ENCODE measurements around the gene HS1BP3.

DNA sequence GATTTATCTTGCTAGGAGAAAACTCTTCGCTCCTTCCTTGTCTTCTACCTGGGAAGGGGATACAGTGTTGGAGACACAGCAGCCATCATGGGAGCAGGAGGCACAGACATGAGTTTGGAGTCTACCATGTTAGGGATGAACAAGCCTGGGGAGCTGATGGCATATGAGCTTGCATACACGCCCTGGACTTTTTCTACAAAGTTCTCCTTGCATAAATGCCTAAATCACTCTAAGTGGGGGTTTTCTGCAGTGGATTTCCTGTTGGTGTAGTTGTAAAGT, 3.6 kb upstream of the HS1BP3 start:
- TF ChIP-seq, protein P1, sequence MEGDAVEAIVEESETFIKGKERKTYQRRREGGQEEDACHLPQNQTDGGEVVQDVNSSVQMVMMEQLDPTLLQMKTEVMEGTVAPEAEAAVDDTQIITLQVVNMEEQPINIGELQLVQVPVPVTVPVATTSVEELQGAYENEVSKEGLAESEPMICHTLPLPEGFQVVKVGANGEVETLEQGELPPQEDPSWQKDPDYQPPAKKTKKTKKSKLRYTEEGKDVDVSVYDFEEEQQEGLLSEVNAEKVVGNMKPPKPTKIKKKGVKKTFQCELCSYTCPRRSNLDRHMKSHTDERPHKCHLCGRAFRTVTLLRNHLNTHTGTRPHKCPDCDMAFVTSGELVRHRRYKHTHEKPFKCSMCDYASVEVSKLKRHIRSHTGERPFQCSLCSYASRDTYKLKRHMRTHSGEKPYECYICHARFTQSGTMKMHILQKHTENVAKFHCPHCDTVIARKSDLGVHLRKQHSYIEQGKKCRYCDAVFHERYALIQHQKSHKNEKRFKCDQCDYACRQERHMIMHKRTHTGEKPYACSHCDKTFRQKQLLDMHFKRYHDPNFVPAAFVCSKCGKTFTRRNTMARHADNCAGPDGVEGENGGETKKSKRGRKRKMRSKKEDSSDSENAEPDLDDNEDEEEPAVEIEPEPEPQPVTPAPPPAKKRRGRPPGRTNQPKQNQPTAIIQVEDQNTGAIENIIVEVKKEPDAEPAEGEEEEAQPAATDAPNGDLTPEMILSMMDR (IDR thresholded peaks at IDR 0.05; ENCODE audit: borderline replicate concordance, extremely low read depth, low read length, poor library complexity, severe bottlenecking), result no peak
- no peak for TF ChIP-seq EZH2 (IDR thresholded peaks at IDR 0.05; ENCODE audit: borderline replicate concordance, low read depth, low read length, severe bottlenecking)

All from DND-41 (cell line).